GM21526 (cell line): ENCODE measurements around the gene PALLD.

Experiments used
- ATAC-seq: cut with Tn5 transposase; IDR thresholded peaks from one replicate; pipeline ENCODE4 v1.9.1; 2021; ENCODE audit warnings: moderate library complexity; ENCODE audit not compliant: unreplicated experiment, low FRiP score

PALLD gene

GRCh38 chr4:168553714-168554370, 57.0 kb downstream of the PALLD start:
- ATAC-seq, result no peak

DNA sequence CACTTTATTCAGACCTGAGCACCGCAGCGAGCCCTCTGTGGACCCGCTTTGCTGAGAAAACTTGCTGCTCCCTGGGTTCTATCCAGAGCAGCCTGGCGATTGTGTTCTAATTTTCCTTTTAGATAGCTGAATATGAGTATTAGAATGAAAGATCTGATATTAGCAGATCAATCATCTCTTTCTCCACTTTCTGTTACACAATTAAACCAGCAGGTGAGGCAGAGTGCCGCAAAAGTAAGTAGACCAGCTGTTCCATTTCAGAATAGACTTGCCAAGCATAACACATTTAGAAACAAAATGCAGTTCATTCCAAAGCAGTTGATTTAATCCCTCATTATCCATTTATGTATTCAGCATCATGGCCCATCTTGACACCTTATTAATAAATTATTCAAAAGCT, 58.6 kb downstream of the PALLD start:
- no peak for ATAC-seq

DNA sequence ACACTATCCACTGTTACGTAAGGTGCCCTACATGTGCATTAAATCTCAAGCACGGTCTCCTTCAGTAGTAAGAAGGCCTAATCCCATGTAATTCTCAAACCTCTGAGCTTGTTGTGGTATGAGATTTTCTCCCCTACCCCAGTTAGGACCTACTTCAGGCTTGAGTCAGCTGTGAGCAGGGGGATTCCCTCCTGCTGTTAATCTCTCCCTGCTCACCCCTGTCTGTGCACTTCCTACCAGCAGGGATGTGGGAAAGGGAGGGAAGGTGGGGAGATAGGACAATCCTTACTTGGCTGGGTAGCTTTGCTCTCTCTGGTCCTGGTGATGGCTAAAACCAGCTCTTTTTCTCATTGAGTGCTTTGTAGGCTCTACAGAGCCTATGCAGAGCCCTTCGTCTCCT, 60.8 kb downstream of the PALLD start:
- no peak for ATAC-seq

DNA sequence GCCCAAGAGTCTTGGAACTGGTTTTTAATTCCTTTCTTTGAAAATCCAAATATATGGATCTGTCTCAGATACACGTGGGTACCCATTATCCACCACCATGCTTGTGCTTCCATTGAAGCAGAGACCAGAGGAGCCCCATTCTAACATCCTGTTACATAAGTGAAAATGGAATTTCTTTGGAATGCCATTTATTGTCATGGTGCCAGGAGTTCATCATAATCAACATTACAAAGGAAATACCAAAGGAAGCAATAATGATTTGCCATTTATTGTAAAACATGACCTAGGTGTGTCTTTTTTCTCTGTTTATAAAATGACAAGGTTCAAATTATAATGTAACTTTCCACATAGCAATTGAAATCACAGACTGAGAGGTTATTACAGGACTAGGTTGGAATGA, 61.7 kb downstream of the PALLD start:
- no peak for ATAC-seq

GRCh38 chr4:168560184-168561180, 63.6 kb downstream of the PALLD start:
- ATAC-seq, result no peak

- no peak for ATAC-seq
Observed at GRCh38 chr4:168562041-168562571, 65.3 kb downstream of the PALLD start.

DNA sequence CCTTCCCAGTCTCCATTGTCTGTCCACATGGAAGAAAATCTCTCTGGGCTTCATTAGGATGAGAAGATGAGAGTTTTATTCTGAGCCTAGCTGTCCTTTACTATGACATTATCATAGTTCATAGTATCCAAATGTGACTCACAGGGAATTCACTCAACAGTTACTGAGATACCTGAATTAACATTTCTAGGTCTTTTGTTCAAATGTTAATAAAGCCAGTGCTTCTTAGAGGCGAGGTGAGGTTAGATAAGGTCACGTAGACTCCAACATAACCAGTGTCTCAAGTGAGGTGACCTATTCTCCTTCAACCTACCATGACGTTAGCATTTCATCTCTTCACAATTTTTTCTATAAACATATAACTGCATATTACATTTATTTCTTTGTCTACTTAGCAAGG, 67.2 kb downstream of the PALLD start:
- ATAC-seq, result no peak

- no peak for ATAC-seq
Observed at GRCh38 chr4:168565130-168565529, 68.3 kb downstream of the PALLD start.

DNA sequence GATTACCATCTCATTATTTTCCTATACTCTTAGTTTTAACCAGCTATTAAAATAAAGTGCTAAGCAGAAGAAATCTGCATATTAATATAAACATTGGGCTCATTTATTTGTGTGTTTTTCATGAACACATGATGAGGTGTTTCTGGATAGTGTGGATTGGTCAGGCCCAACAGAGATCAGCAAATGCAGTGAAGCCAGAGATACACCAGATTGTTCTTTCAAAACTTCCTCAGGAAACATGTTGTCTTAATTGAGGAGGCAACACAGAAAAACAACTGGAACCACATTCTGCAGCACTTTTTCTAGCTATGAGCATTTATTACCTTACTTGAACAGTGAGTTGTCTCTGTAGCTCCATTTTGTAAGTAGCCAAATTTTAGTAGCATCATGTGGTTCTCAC, 69.9 kb downstream of the PALLD start:
- ATAC-seq, result no peak

DNA sequence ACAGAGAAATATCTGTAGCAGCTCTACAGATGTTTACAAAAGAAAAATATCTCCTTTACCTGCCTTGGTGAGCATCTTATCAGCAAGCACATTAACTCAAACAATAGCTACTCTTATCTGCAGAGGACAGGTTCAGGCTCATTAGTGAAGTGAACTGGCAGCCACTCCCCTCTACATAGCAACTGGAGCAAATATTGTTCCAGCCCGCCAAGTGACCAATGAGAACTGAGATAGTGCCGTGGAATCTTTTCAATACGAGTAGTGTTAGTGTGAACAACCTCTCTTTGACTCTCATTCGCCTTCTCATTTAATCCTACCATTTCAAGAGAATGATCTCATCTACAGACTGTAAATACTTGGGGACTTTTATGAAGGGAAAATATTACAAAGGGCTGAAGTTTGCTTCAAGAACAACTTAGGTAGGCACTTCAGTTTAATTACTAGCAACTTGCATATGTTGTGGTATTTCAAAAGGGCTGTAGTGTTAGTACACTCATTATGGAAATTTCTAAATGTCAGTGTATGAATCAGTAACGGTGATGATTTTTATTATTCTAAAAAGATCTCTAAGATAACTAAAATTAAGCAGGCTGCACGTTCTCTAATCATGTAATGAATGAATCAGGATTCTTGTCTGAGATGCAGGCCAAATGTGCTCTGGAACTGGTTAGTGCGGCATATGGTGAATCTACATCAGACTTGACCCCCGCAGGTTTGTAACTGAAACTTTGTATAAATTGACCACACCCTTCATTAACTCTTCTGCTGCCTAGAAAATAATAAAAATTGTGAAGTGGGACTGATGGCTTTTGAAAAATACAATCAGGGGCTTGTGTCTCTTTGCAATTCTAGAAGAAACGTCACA, 72.4 kb downstream of the PALLD start:
- no peak for ATAC-seq

- no peak for ATAC-seq
Observed at GRCh38 chr4:168569931-168570276, 73.1 kb downstream of the PALLD start.

GRCh38 chr4:168570466-168570865, 73.6 kb downstream of the PALLD start:
- ATAC-seq, result no peak

DNA sequence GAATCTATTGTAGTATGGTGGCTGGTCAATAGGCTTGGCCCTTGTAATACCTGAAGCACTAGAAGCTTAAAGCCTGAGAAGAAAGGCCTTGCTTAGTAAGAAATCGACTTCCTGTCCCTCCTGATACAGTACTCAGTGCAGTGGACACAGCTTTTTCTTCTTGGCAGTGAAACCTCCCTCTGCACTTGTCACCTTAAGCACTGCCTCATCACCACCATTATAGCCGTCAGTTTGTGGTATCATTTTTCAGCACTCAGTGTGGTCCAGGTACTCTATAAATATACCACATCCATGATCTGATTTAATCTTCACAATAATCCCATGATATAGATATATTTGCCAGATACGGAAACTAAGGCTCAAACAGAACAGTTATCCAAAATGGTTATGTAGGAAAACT, 75.2 kb downstream of the PALLD start:
- ATAC-seq, result no peak

DNA sequence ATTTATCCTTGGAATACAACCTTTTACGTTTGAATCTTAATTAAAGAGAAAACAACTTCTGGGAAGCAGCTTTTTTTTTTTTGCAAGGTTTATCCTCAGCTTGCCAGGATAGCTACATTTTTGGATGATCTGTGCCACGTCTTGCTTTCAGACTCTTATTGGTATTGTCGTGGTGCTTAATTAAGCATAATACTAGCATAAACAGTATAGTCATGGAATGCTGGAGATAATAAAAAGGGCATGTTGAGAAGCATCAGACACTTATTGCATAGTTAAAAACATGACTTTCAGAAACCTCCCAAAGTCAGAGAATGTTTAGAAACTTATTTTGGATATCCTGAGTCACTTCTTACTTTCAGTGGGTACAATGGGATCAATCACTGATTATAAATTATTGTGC, 77.0 kb downstream of the PALLD start:
- no peak for ATAC-seq

- ATAC-seq, result no peak
Observed at GRCh38 chr4:168574581-168575295, 77.9 kb downstream of the PALLD start.

DNA sequence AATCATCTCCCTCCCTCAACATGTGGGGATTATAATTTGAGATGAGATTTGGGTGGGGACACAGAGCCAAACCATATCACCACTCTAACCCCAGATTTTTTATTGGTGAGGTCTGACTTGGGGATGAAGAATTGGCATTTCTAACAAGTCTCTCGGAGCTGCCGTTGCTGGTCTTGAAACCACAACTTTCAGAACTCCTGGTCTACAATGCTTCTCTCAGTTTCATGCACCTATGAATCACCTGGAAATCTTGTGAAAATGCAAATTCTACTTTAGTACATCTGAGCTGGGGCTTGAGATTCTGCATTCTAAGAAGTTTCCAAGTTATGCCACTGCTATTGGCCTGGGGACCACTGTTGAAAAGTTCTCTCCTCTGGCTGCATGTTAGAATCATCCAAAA, 78.6 kb downstream of the PALLD start:
- no peak for ATAC-seq

- ATAC-seq, result no peak
Observed at GRCh38 chr4:168577624-168578023, 80.8 kb downstream of the PALLD start.

DNA sequence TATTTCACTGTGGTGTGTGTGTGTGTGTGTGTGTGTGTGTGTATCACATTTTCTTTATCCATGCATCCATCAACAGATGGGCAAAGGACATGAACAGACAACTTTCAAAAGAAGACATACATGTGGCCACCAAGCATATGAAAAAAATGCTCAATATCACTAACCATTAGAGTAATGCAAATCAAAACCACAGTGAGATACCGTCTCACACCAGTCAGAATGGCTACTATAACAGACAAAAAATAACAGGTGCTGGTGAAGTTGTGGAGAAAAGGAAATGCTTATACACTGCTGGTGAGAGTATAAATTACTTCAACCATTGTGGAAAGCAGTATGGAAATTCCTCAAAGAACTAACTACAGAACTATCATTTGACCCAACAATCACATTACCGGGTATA, 83.4 kb downstream of the PALLD start:
- no peak for ATAC-seq

DNA sequence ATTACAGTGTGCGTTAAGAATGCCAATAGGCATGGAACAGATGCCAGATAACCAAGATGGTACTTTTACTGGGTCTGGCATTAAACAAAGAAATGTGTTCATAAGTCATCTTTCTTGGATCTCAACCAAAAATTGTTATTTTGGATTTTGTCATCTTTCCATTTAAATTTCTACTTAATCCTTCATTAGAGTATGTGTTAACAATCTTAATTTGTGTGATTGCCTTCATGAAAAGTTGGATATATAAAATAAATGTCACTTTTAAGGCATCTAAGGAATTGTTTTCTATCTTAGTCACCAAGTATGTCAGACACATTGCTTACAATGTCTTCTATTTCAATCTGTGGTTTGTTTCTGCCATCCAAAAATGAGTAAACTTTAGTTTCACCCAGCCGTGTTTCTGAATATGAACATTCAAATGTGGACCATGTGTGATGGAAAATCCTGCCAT, 87.5 kb downstream of the PALLD start:
- ATAC-seq, result no peak
